Loucy (cell line): ENCODE data around the gene CADM2.

Source experiments
- EZH2phosphoT487 ChIP-seq: fragments of 200-600 bp; IDR thresholded peaks from 2 replicates; pipeline ENCODE4 v1.6.1; 2018; ENCODE audit warnings: antibody characterized with exemption, mild to moderate bottlenecking, moderate library complexity, borderline replicate concordance
- TF ChIP-seq, protein P1 (sequence below): fragments of 200-600 bp; sonication (generic); conservative IDR thresholded peaks from 2 replicates; pipeline ENCODE4 v1.5.1; 2014; ENCODE audit warnings: mild to moderate bottlenecking, antibody characterized with exemption, low read length

DNA sequence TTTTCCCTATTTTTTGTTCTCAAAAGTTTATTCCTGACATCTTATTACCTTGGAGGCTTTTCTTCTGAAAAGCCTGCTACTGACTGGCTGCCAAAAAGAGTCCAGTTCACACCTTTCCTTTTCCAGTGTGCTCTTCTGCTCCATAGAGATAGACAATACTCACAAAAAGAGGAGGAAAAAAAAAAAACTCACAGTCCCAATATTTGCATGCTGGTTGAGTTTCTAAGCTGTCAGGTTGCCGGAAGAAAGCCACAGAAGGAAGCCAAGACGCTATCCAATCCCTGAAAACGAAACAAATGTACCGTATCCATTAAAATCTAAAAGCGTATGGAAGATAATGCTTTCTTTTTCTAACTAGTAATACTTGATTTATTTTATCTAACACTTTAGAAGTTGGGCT, 299.5 kb downstream of the CADM2 start:
- TF ChIP-seq, protein P1, sequence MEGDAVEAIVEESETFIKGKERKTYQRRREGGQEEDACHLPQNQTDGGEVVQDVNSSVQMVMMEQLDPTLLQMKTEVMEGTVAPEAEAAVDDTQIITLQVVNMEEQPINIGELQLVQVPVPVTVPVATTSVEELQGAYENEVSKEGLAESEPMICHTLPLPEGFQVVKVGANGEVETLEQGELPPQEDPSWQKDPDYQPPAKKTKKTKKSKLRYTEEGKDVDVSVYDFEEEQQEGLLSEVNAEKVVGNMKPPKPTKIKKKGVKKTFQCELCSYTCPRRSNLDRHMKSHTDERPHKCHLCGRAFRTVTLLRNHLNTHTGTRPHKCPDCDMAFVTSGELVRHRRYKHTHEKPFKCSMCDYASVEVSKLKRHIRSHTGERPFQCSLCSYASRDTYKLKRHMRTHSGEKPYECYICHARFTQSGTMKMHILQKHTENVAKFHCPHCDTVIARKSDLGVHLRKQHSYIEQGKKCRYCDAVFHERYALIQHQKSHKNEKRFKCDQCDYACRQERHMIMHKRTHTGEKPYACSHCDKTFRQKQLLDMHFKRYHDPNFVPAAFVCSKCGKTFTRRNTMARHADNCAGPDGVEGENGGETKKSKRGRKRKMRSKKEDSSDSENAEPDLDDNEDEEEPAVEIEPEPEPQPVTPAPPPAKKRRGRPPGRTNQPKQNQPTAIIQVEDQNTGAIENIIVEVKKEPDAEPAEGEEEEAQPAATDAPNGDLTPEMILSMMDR, result no peak
- no peak for TF ChIP-seq EZH2phosphoT487
